ENCODE results near the gene DOCK8.

Gene DOCK8

DNA sequence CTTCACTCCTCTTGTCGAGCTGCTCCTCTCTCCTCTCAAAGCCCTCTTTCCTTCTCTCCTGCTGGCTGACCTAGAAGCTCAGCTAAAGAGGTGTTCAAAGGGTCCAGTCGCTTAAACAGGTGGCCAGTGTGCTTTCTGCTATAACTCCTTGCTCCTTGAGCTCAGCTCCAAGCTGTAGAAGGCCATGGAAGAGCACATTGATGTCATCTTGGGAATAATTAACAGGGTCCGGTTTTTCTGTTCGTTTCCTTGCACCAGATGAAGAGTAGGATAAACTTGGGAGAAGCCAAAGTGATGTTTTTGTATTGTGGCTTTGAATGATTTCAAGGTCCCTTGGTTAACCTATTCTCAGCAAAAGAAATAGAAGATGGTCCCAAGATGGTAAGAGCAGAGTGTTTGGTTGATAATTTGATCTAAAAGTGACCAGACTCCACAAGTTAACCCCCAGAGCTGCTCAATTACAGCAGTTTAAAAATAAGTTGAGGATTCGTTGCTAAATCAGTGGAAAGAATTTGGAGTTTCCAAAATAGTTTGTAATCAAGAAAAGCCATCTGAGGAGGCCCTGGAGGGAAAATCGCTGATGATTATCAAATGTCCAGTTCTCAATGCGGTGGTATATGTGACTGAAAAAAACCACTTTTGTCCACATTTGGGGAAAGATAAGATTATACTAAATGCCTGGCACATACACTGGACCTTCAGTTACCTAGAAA is 148.1 kb downstream of the DOCK8 start:
- H3K27ac ChIP-seq: no peak overlapping the region
- TF ChIP-seq ZFX (IDR thresholded peaks at IDR 0.05) (no peak), CTCF (conservative IDR thresholded peaks at IDR 0.05) (no peak)

DNA sequence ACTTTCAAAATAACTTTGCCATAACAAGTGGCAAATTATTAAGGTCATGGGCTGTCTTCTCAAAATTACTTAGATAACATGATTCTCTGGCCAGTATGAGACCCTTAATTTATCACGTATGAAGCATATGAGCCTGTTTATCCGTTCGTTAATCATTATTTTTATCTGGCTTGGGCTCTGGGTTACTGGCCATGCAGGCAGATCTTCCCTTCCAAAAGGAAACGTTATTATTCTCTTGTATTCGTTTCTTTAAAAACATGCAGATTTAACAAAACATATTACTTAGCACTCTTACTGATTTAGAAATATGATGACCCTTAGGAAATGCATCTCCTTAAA is 148.6 kb downstream of the DOCK8 start:
- TF ChIP-seq ZFX (IDR thresholded peaks at IDR 0.05): no peak
- TF ChIP-seq CTCF (conservative IDR thresholded peaks at IDR 0.05): no peak
- H3K27ac ChIP-seq: no peak overlapping the region

DNA sequence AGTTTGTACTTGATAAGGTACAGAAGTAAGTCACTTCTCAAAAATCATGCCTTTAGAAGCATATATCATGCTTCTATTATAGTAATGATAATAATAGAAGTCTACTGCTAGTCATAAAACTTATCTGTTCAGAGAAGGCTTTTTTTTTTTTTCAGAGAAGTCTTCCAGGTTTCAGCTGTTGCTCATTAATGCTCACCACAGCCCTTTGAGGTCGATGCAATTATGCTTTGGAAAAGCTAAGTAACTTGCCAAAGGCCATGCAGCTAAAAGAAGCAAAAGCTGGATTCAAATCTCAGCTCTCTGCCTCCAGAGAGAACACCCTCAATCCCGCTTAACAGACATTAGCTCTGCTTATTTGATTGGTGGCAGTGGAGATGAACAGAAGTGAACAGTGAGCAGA is 150.8 kb downstream of the DOCK8 start:
- no peak overlapping the region for H3K27ac ChIP-seq
- TF ChIP-seq ZFX (IDR thresholded peaks at IDR 0.05) (no peak), CTCF (conservative IDR thresholded peaks at IDR 0.05) (no peak)

DNA sequence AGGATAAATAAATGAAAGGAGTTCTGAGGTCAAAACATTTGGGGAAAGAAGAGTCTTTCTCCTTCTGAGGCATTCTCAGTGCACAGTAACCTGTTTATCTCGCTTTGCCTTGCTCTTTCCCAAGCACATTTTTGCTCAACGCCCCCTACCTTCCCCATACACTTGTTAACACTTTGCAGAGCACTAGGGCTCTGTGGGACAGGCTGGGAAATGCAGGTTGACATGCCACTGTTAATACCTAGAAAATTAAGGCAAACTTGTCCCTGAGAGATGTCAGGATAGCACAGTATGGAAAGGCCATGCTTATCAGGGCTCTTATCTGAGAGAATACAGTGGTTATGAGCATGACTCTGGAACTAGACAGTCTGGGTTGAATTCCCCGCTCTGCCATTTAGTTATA is 152.0 kb downstream of the DOCK8 start:
- TF ChIP-seq CTCF (conservative IDR thresholded peaks at IDR 0.05): no peak
- no peak for TF ChIP-seq ZFX (IDR thresholded peaks at IDR 0.05)

GRCh38 chr9:370086-370485 is 155.4 kb downstream of the DOCK8 start:
- TF ChIP-seq CTCF (conservative IDR thresholded peaks at IDR 0.05) (no peak), ZFX (IDR thresholded peaks at IDR 0.05) (no peak)
- no peak overlapping the region for H3K27ac ChIP-seq

More for the DNA sequence above, 152.0 kb downstream of the DOCK8 start:
- no peak overlapping the region for H3K27ac ChIP-seq

DNA sequence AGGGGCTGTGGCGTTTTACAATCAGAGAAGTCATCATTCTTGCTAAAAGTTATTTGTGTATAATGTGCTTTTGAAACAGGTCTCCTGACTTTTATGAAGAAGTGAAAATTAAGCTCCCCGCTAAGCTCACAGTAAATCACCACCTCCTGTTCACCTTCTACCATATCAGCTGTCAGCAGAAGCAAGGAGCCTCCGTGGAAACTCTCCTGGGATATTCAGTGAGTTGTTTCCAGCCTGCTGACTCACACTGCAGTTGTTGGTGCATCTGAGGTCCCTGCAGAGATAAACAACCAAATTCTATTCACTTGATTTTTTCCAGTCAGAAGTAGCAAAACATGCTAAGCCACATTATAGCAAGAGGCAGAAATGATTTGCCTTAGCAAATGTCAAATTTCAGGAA is 156.7 kb downstream of the DOCK8 start:
- TF ChIP-seq CTCF (conservative IDR thresholded peaks at IDR 0.05): no peak
- TF ChIP-seq ZFX (IDR thresholded peaks at IDR 0.05): no peak
- H3K27ac ChIP-seq: no peak overlapping the region

DNA sequence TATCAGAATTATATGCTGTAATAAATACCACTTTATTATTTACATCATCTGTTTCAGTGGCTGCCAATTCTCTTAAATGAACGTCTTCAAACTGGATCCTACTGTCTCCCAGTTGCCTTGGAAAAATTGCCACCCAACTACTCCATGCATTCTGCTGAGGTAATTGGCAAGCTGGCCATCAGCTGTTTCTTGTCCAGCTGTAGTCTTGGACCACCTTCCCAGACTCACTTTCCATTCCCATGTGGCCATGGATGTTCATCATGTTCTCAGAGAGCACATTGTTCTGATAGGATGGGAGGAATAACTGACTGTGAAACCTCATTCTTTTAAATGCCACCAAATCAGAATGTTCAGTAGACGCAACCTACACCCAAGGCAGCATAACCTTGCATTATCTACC is 157.5 kb downstream of the DOCK8 start:
- H3K27ac ChIP-seq: no peak overlapping the region
- TF ChIP-seq ZFX (IDR thresholded peaks at IDR 0.05) (no peak), CTCF (conservative IDR thresholded peaks at IDR 0.05) (no peak)

All from C4-2B (cell line).